ENCODE results near the gene FOXO3. TPM values are rescaled to one million over a fixed set of nuclear protein-coding genes. Genes with fewer than 3 reads are reported as not detected.
"Not testable (repeated sequence)": the region's sequence is repeated elsewhere in the genome, so short reads cannot be mapped to it uniquely, and the experiment has no call there.

FOXO3 gene
- total RNA-seq, 2 experiments from 2014 or later, result 7.5 to 9.0 TPM

- peaks cover 1% of the 10 kb centered on the region for H3K9me3 Mint-ChIP-seq
- intact Hi-C loops (cut with micrococcal nuclease), result no loop called here
- H3K4me3 Mint-ChIP-seq, result no peak overlapping the region
- DNase-seq (no peak), ATAC-seq (no peak)
- H3K27ac Mint-ChIP-seq, result no peak overlapping the region
- H3K27me3 Mint-ChIP-seq, result peaks cover 4% of the 10 kb centered on the region
- POLR2A ChIA-PET, result interaction anchor here (0.5 to 1.2 kb wide), 2 partner anchors 132 to 137 kb away, joined by 3 to 4 read pairs; no protein-coding TSS in a partner anchor
- TF ChIP-seq CTCF (IDR thresholded peaks at IDR 0.05), result no peak
- H3K36me3 Mint-ChIP-seq (ENCODE audit: low read depth), result no peaks in the 10 kb centered on the region
- H3K4me1 Mint-ChIP-seq (ENCODE audit: low read depth), result no peaks in the 10 kb centered on the region
- CTCF ChIA-PET, result interaction anchor here (1.0 to 1.4 kb wide), 3 partner anchors 8 to 12 kb away, joined by 3 read pairs; no protein-coding TSS in a partner anchor
Observed at GRCh38 chr6:108535114-108535742, 25.5 kb upstream of the FOXO3 start.

- DNase-seq; H3K4me1 Mint-ChIP-seq (ENCODE audit: low read depth); H3K27ac Mint-ChIP-seq; H3K9me3 Mint-ChIP-seq; intact Hi-C loops (cut with micrococcal nuclease); ATAC-seq; H3K27me3 Mint-ChIP-seq; H3K4me3 Mint-ChIP-seq; POLR2A ChIA-PET; H3K36me3 Mint-ChIP-seq (ENCODE audit: low read depth): not testable (repeated sequence)
- CTCF ChIA-PET, result interaction anchor here (1.0 to 1.5 kb wide), 3 partner anchors 9 to 536 kb away, joined by 3 to 4 read pairs (median 3); no protein-coding TSS in a partner anchor
Observed at GRCh38 chr6:108535920-108536535, 24.7 kb upstream of the FOXO3 start.

- POLR2A ChIA-PET, result no interaction called here
- peak overlapping the region; percentile 48 for H3K4me3 Mint-ChIP-seq
Observed at GRCh38 chr6:108541843-108542759, 18.6 kb upstream of the FOXO3 start.

GRCh38 chr6:108543175-108543940 lies 17.4 kb upstream of the FOXO3 start:
- Mint-ChIP-seq H3K36me3 (ENCODE audit: low read depth) (no peaks in the 10 kb centered on the region), H3K4me1 (ENCODE audit: low read depth) (peaks cover 13% of the 10 kb centered on the region), H3K4me3 (no peak overlapping the region), H3K9me3 (peaks cover 1% of the 10 kb centered on the region), H3K27me3 (peaks cover 10% of the 10 kb centered on the region), H3K27ac (no peak overlapping the region)
- no peak for TF ChIP-seq CTCF (IDR thresholded peaks at IDR 0.05)
- CTCF ChIA-PET, result interaction anchor here (0.9 to 4.0 kb wide), 18 partner anchors 8 to 644 kb away, joined by 3 to 81 read pairs (median 5); no protein-coding TSS in a partner anchor
- intact Hi-C loops (cut with micrococcal nuclease), result loop anchor here (5.0 kb wide), 1 partner anchor 349 kb away; no protein-coding TSS in a partner anchor
- POLR2A ChIA-PET, result interaction anchor here (1.1 kb wide), 1 partner anchor 532 kb away, joined by 3 read pairs; no protein-coding TSS in a partner anchor
- no peak for ATAC-seq
- no peak for DNase-seq

More at GRCh38 chr6:108541843-108542759, 18.6 kb upstream of the FOXO3 start:
- peaks cover 1% of the 10 kb centered on the region for H3K9me3 Mint-ChIP-seq
- H3K36me3 Mint-ChIP-seq (ENCODE audit: low read depth), result no peaks in the 10 kb centered on the region
- no peak overlapping the region for H3K27ac Mint-ChIP-seq
- TF ChIP-seq CTCF (IDR thresholded peaks at IDR 0.05), result peak; percentile 94
- CTCF ChIA-PET, result interaction anchor here (0.6 to 4.0 kb wide), 54 partner anchors 9 to 646 kb away, joined by 3 to 81 read pairs (median 4); partner anchors contain the start of gene ARMC2
- ATAC-seq, result peak; percentile 91
- DNase-seq, result peak; percentile 79
- intact Hi-C loops (cut with micrococcal nuclease), result loop anchor here (1.0 to 5.0 kb wide), 4 partner anchors 240 to 531 kb away; no protein-coding TSS in a partner anchor
- peaks cover 10% of the 10 kb centered on the region for H3K27me3 Mint-ChIP-seq
- H3K4me1 Mint-ChIP-seq (ENCODE audit: low read depth), result peaks cover 13% of the 10 kb centered on the region

Data from activated CD8-positive, alpha-beta T cell treated with anti-CD3 and anti-CD28 coated beads for 36 hours (primary cell).